ENCODE results near the gene MAP4.

- TF ChIP-seq, protein P1, sequence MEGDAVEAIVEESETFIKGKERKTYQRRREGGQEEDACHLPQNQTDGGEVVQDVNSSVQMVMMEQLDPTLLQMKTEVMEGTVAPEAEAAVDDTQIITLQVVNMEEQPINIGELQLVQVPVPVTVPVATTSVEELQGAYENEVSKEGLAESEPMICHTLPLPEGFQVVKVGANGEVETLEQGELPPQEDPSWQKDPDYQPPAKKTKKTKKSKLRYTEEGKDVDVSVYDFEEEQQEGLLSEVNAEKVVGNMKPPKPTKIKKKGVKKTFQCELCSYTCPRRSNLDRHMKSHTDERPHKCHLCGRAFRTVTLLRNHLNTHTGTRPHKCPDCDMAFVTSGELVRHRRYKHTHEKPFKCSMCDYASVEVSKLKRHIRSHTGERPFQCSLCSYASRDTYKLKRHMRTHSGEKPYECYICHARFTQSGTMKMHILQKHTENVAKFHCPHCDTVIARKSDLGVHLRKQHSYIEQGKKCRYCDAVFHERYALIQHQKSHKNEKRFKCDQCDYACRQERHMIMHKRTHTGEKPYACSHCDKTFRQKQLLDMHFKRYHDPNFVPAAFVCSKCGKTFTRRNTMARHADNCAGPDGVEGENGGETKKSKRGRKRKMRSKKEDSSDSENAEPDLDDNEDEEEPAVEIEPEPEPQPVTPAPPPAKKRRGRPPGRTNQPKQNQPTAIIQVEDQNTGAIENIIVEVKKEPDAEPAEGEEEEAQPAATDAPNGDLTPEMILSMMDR (tag by site-specific recombination; IDR thresholded peaks at IDR 0.05): no peak
- TF ChIP-seq SALL2 (tag by site-specific recombination; IDR thresholded peaks at IDR 0.05; ENCODE audit: borderline replicate concordance) (no peak), ZNF610 (tag by site-specific recombination; IDR thresholded peaks at IDR 0.05; ENCODE audit: borderline replicate concordance) (no peak), ZNF19 (tag by site-specific recombination; IDR thresholded peaks at IDR 0.05; ENCODE audit: low read depth) (no peak), ZNF768 (tag by site-specific recombination; IDR thresholded peaks at IDR 0.05) (no peak), ZNF155 (tag by site-specific recombination; IDR thresholded peaks at IDR 0.05) (no peak), ZNF626 (tag by site-specific recombination; IDR thresholded peaks at IDR 0.05) (no peak), ZNF558 (tag by site-specific recombination; IDR thresholded peaks at IDR 0.05) (no peak)
- TF ChIP-seq, protein P2, sequence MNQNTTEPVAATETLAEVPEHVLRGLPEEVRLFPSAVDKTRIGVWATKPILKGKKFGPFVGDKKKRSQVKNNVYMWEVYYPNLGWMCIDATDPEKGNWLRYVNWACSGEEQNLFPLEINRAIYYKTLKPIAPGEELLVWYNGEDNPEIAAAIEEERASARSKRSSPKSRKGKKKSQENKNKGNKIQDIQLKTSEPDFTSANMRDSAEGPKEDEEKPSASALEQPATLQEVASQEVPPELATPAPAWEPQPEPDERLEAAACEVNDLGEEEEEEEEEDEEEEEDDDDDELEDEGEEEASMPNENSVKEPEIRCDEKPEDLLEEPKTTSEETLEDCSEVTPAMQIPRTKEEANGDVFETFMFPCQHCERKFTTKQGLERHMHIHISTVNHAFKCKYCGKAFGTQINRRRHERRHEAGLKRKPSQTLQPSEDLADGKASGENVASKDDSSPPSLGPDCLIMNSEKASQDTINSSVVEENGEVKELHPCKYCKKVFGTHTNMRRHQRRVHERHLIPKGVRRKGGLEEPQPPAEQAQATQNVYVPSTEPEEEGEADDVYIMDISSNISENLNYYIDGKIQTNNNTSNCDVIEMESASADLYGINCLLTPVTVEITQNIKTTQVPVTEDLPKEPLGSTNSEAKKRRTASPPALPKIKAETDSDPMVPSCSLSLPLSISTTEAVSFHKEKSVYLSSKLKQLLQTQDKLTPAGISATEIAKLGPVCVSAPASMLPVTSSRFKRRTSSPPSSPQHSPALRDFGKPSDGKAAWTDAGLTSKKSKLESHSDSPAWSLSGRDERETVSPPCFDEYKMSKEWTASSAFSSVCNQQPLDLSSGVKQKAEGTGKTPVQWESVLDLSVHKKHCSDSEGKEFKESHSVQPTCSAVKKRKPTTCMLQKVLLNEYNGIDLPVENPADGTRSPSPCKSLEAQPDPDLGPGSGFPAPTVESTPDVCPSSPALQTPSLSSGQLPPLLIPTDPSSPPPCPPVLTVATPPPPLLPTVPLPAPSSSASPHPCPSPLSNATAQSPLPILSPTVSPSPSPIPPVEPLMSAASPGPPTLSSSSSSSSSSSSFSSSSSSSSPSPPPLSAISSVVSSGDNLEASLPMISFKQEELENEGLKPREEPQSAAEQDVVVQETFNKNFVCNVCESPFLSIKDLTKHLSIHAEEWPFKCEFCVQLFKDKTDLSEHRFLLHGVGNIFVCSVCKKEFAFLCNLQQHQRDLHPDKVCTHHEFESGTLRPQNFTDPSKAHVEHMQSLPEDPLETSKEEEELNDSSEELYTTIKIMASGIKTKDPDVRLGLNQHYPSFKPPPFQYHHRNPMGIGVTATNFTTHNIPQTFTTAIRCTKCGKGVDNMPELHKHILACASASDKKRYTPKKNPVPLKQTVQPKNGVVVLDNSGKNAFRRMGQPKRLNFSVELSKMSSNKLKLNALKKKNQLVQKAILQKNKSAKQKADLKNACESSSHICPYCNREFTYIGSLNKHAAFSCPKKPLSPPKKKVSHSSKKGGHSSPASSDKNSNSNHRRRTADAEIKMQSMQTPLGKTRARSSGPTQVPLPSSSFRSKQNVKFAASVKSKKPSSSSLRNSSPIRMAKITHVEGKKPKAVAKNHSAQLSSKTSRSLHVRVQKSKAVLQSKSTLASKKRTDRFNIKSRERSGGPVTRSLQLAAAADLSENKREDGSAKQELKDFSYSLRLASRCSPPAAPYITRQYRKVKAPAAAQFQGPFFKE (tag by site-specific recombination; IDR thresholded peaks at IDR 0.05; ENCODE audit: borderline replicate concordance): no peak
Measured at GRCh38 chr3:47991341-47991740, 24.9 kb downstream of the MAP4 start.

All from HEK293 (cell line).